HG03066 (cell line): Measurements from ENCODE around the gene BMP6.

Experiments used
- ATAC-seq: cut with Tn5 transposase; IDR thresholded peaks from one replicate; pipeline ENCODE4 v1.9.1; 2021; ENCODE audit warnings: low read depth; ENCODE audit not compliant: unreplicated experiment

BMP6 gene

DNA sequence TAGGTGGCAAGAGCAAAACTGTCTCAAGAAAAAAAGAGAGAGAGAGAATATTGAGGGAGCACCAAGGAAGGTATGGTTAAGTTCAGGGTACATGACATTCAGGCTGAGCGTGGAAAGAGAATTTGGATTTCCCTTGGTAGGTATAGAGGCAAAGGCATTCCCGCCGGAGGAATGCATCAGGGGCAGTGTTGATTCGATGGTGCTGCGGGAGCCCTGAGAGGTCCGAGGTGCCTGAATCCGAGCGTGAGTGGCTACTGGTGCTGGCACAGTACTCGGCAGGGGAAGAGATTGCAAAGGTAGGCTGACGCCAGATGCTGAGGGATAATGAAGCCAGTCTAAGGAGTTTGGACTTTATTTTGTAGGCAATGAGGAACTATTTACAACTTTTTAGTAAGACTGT, 20.0 kb downstream of the BMP6 start:
- no peak for ATAC-seq

- ATAC-seq, result no peak
Measured at GRCh38 chr6:7747016-7747415, 21.1 kb downstream of the BMP6 start.

GRCh38 chr6:7747433-7747832, 21.5 kb downstream of the BMP6 start:
- no peak for ATAC-seq

- no peak for ATAC-seq
Measured at GRCh38 chr6:7747901-7748504, 22.1 kb downstream of the BMP6 start.

DNA sequence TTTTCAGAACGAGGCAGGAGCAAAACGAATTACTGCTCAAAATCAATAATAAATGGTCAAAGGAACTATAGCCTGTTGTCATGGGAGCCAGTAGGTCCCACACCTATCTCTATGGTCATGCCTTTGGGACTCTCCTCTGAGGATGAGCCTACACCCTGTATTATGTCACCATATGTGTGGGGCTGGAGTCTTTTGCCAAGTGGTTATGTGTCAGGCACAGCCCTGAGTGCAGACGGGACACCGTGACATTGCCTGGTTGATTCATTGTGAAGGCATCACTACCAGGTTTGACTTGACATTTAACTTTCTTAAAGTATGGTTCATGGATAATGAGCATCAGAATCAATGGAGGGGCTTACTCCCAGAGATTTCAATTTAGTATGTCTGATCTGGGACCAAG, 23.6 kb downstream of the BMP6 start:
- no peak for ATAC-seq

DNA sequence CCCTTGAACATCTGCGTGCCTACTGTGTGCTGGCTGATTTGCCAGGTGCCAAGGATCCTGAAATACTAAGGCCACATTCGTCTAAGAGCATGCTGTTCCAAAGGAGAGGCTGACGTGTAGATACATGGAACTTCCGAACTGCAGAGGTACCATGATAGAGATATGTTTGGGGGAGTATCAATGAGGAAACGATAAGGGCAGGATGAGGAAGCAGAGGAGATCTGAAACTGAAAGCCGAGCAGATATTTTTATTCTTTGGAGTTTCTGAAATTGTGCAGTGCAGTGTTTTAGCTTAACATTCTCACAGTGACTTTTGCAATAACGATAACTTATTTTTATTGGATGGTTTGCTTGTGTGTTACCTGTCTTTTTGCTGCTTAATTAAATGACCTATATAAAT, 24.3 kb downstream of the BMP6 start:
- ATAC-seq, result no peak

- ATAC-seq, result no peak
Measured at GRCh38 chr6:7758456-7758855, 32.6 kb downstream of the BMP6 start.

DNA sequence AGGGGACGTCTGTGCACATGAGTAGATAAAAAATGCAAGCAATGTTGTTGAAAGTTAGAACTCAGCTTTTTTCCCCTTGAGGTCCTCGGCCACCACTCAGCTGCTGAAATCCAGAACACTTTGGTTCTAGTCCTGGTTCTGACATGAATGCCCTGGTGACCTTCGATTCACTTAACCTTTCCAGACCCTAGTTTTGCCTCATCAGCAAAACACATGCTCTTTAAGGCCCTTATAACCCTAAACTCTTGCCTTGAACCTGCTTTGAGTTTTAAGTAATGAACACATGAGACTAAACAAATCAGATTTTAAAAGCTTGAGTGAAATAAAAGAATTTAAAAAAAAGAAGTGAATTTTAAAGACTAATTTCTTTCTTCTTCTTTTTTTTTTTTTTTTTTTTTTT, 33.4 kb downstream of the BMP6 start:
- no peak for ATAC-seq

DNA sequence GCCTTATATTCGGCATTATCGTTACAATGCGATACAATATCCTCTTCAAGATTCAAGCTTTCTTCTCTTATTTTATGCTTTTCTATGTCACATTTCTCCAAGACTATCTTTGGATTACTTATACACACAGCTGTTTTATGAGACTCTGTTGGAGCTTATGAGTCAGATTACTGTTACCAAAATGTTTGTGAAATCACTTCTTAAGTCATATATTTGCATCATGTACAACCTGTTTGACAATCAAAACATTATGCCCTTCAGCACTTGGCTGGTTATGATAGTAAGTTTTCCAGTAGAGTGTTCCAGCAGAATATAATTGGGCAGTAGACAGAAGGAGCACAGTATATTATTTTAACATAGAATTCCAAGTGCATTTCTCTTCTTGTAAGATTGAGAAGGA, 35.2 kb downstream of the BMP6 start:
- ATAC-seq, result no peak

GRCh38 chr6:7762760-7763159, 36.9 kb downstream of the BMP6 start:
- ATAC-seq, result no peak

- ATAC-seq, result no peak
Measured at GRCh38 chr6:7763881-7764280, 38.0 kb downstream of the BMP6 start.

DNA sequence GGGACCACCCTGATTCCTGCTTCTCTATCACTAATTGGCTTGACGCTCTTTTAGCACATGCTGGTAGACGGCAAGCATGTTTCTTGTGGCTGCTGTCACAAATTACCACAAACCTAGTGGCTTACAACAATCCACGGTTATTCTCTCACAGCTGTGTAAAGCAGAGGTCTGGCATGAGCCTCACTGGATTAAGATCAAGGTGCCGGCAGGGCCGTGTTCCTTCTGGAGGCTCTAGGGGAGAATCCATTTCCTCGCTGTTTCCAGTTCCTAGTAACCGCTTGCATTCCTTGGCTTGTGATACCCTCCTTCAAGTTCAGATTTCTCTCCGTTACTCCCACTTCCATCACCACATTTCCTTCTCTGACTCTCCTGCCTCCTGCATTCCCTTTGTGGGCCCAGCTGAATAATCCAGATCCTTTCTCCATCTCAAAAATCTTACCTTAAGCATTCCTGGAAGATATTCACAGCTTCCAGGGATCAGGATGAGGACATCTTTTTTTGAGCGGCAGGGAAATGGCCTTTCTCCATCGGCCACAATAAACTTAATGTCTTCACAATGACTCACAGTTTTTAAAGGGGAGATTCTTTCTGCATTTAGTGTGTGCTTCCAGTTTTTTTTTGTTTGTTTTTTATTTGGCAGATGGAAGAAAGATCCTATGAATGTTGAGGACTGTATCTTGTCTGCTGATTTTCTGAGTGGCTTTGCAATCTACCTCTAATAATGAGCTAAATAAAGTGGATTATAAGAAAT, 39.9 kb downstream of the BMP6 start:
- no peak for ATAC-seq

DNA sequence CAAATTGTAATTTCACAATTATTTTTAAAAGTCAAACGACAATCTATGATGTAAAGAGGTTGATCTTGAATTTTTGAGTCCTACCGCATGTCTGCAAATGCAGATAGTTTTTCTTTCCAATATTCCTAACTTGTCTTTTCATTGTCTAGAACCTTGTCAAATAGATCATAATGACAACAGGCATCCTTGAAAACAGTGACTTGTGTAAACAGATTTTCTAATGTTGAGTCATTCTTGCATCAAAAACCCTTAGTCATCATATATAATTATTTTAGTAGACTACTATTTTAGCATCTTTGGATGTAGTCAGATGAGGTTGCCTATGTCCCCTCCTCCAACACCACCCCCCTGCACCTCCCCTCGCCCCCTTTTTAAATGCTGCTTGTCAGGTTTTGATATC, 43.8 kb downstream of the BMP6 start:
- ATAC-seq, result no peak

DNA sequence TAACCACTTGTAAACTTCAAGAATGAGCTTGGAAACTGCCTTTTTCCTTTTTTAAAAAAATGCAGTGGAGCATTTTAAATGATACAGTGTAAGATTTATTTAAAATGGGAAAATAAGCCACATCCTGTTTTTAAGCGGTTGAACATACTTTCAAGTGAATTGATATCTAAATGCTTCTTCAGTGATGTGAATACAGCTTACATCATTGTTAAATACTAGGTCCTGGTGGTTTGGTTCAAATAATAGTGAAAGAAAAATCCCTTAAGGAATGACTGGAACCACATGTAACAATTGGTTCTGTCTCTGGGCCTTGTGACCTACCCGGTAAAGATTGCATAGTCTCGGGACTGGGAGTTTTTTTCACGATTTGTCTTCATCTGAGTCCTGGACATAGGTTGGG, 44.2 kb downstream of the BMP6 start:
- no peak for ATAC-seq

DNA sequence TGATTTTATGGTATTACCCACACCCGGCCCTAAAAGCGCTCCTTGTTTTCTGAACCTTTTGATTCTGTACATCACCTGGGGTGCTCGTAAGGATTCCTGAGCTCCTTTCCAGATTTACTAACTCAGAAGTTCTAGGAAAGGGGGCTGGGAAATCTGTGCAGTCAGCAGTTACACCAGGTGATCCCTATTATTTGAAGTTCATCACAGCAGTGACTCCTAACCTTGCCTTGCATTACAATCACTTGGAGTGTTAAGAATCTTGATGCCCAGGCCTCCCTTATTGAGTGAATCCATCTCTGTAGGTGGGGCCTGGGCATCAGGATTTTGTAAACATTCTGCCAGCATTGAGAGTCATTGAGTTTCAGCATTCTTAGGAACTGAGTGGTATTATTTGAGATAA, 44.7 kb downstream of the BMP6 start:
- no peak for ATAC-seq

- no peak for ATAC-seq
Measured at GRCh38 chr6:7773322-7773721, 47.4 kb downstream of the BMP6 start.

DNA sequence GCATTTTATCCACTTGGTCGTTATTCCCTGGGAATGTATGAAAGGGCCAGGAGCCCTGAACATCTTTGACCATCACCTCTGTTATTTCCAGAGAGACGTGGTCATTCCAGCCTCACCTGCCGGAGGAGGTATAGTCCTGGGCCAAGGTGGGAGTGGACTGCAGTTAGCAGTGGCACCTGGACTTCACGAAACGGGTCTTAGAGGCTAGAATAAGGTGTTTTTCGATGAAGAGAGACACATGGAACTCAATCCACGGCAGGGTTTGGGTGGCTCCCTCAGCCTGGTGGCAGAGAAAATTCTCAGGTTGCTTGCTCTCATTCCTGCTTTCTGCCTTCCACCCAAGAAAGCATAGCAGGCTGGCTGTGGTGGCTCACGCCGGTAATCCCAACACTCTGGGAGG, 48.0 kb downstream of the BMP6 start:
- no peak for ATAC-seq

DNA sequence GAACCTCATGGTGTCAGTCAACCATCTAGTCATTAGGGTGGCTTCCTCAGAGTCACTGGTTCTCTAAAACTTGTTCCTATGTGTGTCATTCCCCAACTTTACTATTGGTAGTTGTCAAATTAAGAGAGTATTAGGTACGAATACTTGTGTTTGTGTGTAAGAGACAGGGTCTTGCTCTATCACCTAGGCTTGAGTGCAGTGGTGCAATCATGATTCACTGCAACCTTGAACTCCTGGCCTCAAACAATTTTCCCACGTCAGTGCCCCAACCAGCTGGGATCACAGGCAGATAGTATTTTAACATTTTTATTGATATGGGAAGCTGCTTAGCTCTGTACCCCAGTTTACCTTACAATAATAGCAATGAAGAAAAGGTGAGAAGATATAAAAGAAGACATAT, 50.6 kb downstream of the BMP6 start:
- ATAC-seq, result no peak

DNA sequence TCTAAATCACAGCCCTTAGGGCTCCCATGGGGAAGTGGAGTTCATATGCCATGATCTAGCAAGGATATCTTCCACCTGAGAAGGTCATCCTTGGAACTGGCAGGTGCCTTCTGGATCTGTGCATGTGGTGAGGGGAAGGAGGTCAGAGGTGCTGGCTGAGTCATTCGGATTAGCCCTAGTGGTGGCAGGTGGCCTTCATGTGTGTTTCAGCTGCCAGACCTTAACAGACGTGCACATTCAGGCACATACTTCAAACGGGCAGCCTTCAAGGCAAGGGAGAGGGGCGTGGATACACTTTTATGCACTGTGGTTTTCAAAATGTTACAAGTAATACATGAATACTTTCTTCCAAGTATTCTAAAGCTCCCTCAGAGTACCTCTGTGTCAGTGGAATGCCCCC, 51.2 kb downstream of the BMP6 start:
- ATAC-seq, result no peak

GRCh38 chr6:7781240-7781639, 55.3 kb downstream of the BMP6 start:
- ATAC-seq, result no peak

GRCh38 chr6:7784248-7784647, 58.3 kb downstream of the BMP6 start:
- no peak for ATAC-seq

- no peak for ATAC-seq
Measured at GRCh38 chr6:7784706-7785105, 58.8 kb downstream of the BMP6 start.
